ENCODE measurements around the gene H2BK1. TPM values are rescaled to one million over a fixed set of nuclear protein-coding genes. Genes with fewer than 3 reads are reported as not detected.

Gene H2BK1
- polyA plus RNA-seq, 1 donor (not counting 4 experiments of a cell fraction or from before 2014, with no cell fraction given): not detected

DNA sequence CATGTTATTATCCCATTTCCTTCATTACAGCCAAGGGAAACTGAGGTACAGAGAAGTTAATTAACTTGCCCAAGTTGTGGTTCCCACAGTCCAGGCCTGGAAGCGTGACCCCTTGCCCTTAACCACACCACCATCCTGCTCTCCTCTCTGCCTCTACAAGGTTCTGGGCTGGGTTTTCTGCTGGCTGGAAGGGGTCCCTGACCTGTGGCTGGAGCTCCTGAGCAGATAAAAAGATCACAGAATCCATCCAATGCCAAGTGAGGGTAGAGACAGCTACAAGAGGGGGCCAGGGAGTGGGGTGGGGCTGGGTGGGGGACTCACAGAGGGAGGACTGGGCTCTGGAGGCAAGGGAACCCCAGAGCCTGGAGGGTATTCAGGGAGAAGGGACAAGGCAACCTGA lies 33.0 kb downstream of the H2BK1 start:
- H3K9me3 ChIP-seq (ENCODE audit: control insufficient read depth, low read depth, low read length): no peaks in the 10 kb centered on the region
- FAIRE-seq: no peak
- H3K4me2 ChIP-seq (ENCODE audit: control insufficient read depth, extremely low read depth, insufficient read depth, low read depth, low read length): no peak overlapping the region
- H3K79me2 ChIP-seq (ENCODE audit: control insufficient read depth, insufficient read depth, low read length): no peaks in the 10 kb centered on the region
- dilution Hi-C loops (cut with MboI; ENCODE audit: extremely low pct_ligation_motif_present, low sequenced_read_pairs): no loop called here
- no peaks in the 10 kb centered on the region for H3K4me1 ChIP-seq (ENCODE audit: control insufficient read depth, extremely low read depth, insufficient read depth, low read length)
- no peaks in the 10 kb centered on the region for H3K9me1 ChIP-seq (ENCODE audit: control insufficient read depth, extremely low read depth, insufficient read depth, low read length)
- H3K9ac ChIP-seq (ENCODE audit: control insufficient read depth, extremely low read depth, insufficient read depth, low read length): no peak overlapping the region
- H3K36me3 ChIP-seq (ENCODE audit: control insufficient read depth in 2 of 2, extremely low read depth in 1 of 2, insufficient read depth in 2 of 2, low read length in 2 of 2): no peaks in the 10 kb centered on the region
- H2AFZ ChIP-seq (ENCODE audit: control insufficient read depth, low read length): no peak overlapping the region
- no peak for DNase-seq (ENCODE audit: low read depth, low spot score)
- TF ChIP-seq, protein P1, sequence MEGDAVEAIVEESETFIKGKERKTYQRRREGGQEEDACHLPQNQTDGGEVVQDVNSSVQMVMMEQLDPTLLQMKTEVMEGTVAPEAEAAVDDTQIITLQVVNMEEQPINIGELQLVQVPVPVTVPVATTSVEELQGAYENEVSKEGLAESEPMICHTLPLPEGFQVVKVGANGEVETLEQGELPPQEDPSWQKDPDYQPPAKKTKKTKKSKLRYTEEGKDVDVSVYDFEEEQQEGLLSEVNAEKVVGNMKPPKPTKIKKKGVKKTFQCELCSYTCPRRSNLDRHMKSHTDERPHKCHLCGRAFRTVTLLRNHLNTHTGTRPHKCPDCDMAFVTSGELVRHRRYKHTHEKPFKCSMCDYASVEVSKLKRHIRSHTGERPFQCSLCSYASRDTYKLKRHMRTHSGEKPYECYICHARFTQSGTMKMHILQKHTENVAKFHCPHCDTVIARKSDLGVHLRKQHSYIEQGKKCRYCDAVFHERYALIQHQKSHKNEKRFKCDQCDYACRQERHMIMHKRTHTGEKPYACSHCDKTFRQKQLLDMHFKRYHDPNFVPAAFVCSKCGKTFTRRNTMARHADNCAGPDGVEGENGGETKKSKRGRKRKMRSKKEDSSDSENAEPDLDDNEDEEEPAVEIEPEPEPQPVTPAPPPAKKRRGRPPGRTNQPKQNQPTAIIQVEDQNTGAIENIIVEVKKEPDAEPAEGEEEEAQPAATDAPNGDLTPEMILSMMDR (optimal IDR thresholded peaks at IDR 0.05 in 1 of 3, IDR thresholded peaks at IDR 0.05 in 1 of 3, conservative IDR thresholded peaks at IDR 0.05 in 1 of 3; ENCODE audit: extremely low read depth in 1 of 3, insufficient read depth in 2 of 3, low read length in 3 of 3): no peak
- no peak for TF ChIP-seq EZH2 (IDR thresholded peaks at IDR 0.05; ENCODE audit: low read length)
- no peaks in the 10 kb centered on the region for H4K20me1 ChIP-seq (ENCODE audit: control insufficient read depth, extremely low read depth, insufficient read depth, low read length)
- H3K4me3 ChIP-seq (ENCODE audit: control insufficient read depth in 2 of 3, extremely low read depth in 1 of 3, insufficient read depth in 2 of 3, low read depth in 1 of 3, low read length in 3 of 3): no peak overlapping the region
- no peak overlapping the region for H3K27ac ChIP-seq (ENCODE audit: control insufficient read depth, insufficient read depth, low read length)
- H3K27me3 ChIP-seq (ENCODE audit: control insufficient read depth, extremely low read depth, insufficient read depth, low read length): peaks cover 31% of the 10 kb centered on the region

DNA sequence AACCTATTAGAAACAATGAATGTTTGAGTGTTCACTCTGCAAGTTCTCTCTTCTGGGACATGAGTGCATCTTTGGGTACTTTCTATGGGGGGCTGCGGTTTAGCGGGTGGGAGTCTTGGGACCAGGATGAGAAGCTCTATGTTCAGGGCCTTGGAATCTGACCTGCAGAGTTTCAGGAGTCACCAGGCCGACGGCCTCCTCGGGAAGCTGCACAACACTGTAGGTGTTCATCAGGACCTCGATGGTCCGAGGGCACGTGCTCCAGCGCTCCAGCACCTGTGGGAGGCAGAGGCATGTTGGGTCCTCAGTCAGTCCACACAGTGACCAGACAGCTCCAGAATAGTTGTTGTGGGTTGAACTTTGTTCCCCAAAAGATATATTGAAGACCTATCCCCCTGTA lies 33.9 kb downstream of the H2BK1 start:
- H3K36me3 ChIP-seq (ENCODE audit: control insufficient read depth in 2 of 2, extremely low read depth in 1 of 2, insufficient read depth in 2 of 2, low read length in 2 of 2): no peaks in the 10 kb centered on the region
- FAIRE-seq: no peak
- no peaks in the 10 kb centered on the region for H3K79me2 ChIP-seq (ENCODE audit: control insufficient read depth, insufficient read depth, low read length)
- H2AFZ ChIP-seq (ENCODE audit: control insufficient read depth, low read length): no peak overlapping the region
- peak overlapping the region in 1 of 3 experiments; percentile 24 for H3K4me3 ChIP-seq (ENCODE audit: control insufficient read depth in 2 of 3, extremely low read depth in 1 of 3, insufficient read depth in 2 of 3, low read depth in 1 of 3, low read length in 3 of 3)
- peaks cover 31% of the 10 kb centered on the region for H3K27me3 ChIP-seq (ENCODE audit: control insufficient read depth, extremely low read depth, insufficient read depth, low read length)
- dilution Hi-C loops (cut with MboI; ENCODE audit: extremely low pct_ligation_motif_present, low sequenced_read_pairs): no loop called here
- H3K27ac ChIP-seq (ENCODE audit: control insufficient read depth, insufficient read depth, low read length): no peak overlapping the region
- H3K4me2 ChIP-seq (ENCODE audit: control insufficient read depth, extremely low read depth, insufficient read depth, low read depth, low read length): no peak overlapping the region
- H3K9ac ChIP-seq (ENCODE audit: control insufficient read depth, extremely low read depth, insufficient read depth, low read length): no peak overlapping the region
- no peaks in the 10 kb centered on the region for H3K4me1 ChIP-seq (ENCODE audit: control insufficient read depth, extremely low read depth, insufficient read depth, low read length)
- H3K9me3 ChIP-seq (ENCODE audit: control insufficient read depth, low read depth, low read length): no peaks in the 10 kb centered on the region
- H3K9me1 ChIP-seq (ENCODE audit: control insufficient read depth, extremely low read depth, insufficient read depth, low read length): no peaks in the 10 kb centered on the region
- no peak for TF ChIP-seq EZH2 (IDR thresholded peaks at IDR 0.05; ENCODE audit: low read length)
- DNase-seq (ENCODE audit: low read depth, low spot score): no peak
- H4K20me1 ChIP-seq (ENCODE audit: control insufficient read depth, extremely low read depth, insufficient read depth, low read length): no peaks in the 10 kb centered on the region

DNA sequence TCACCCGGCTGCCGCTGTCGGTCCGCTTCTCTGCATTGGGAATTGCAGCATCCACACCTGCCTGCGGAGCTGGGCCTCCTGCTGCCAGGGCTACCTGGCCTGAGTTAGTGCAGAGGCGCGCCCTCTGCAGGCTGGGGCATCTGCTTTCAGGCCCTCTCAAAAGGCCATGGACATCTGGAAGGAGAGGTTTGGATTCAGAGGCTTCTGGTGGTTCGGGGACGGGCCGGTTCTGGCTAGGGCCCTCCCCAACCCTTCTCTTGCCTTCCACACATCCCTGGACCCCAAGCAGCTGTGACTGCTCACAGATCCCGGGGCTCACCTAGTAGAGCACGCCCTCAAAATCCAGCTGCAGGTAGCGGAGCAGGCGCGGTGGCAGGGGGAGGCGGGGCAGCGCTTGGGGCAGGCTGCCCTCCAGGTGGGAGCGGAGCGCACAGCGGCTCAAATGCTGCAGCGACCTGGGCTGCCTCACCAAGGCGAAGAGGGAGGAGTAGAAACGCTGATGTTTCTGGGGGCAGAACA lies 34.4 kb downstream of the H2BK1 start:
- DNase-seq (ENCODE audit: low read depth, low spot score): no peak
- peak overlapping the region in 1 of 3 experiments; percentile 24 for H3K4me3 ChIP-seq (ENCODE audit: control insufficient read depth in 2 of 3, extremely low read depth in 1 of 3, insufficient read depth in 2 of 3, low read depth in 1 of 3, low read length in 3 of 3)
- no peak overlapping the region for H2AFZ ChIP-seq (ENCODE audit: control insufficient read depth, low read length)
- no peaks in the 10 kb centered on the region for H3K4me1 ChIP-seq (ENCODE audit: control insufficient read depth, extremely low read depth, insufficient read depth, low read length)
- FAIRE-seq: no peak
- no peaks in the 10 kb centered on the region for H3K36me3 ChIP-seq (ENCODE audit: control insufficient read depth in 2 of 2, extremely low read depth in 1 of 2, insufficient read depth in 2 of 2, low read length in 2 of 2)
- no peak overlapping the region for H3K4me2 ChIP-seq (ENCODE audit: control insufficient read depth, extremely low read depth, insufficient read depth, low read depth, low read length)
- H3K9me1 ChIP-seq (ENCODE audit: control insufficient read depth, extremely low read depth, insufficient read depth, low read length): no peaks in the 10 kb centered on the region
- H3K27ac ChIP-seq (ENCODE audit: control insufficient read depth, insufficient read depth, low read length): no peak overlapping the region
- dilution Hi-C loops (cut with MboI; ENCODE audit: extremely low pct_ligation_motif_present, low sequenced_read_pairs): no loop called here
- no peak for TF ChIP-seq EZH2 (IDR thresholded peaks at IDR 0.05; ENCODE audit: low read length)
- TF ChIP-seq, protein P1 (optimal IDR thresholded peaks at IDR 0.05 in 1 of 3, IDR thresholded peaks at IDR 0.05 in 1 of 3, conservative IDR thresholded peaks at IDR 0.05 in 1 of 3; ENCODE audit: extremely low read depth in 1 of 3, insufficient read depth in 2 of 3, low read length in 3 of 3): peak; percentile 15 to 42 (median 25)
- H3K9me3 ChIP-seq (ENCODE audit: control insufficient read depth, low read depth, low read length): no peaks in the 10 kb centered on the region
- peaks cover 31% of the 10 kb centered on the region for H3K27me3 ChIP-seq (ENCODE audit: control insufficient read depth, extremely low read depth, insufficient read depth, low read length)
- H3K79me2 ChIP-seq (ENCODE audit: control insufficient read depth, insufficient read depth, low read length): no peaks in the 10 kb centered on the region
- H4K20me1 ChIP-seq (ENCODE audit: control insufficient read depth, extremely low read depth, insufficient read depth, low read length): no peaks in the 10 kb centered on the region
- H3K9ac ChIP-seq (ENCODE audit: control insufficient read depth, extremely low read depth, insufficient read depth, low read length): no peak overlapping the region
